GM12878 (cell line): ENCODE data around the gene GLB1L2. TPM values are rescaled to one million over a fixed set of nuclear protein-coding genes. Genes with fewer than 3 reads are reported as not detected.
A peak's percentile ranks its signal among the peaks of the same experiment; 100 is the strongest.

Experiments used
- ATAC-seq: fragments of 200-7000 bp; cut with Tn5 transposase; 3 replicates; pipeline ENCODE4 v1.9.1; 2020; ENCODE audit warnings: mild to moderate bottlenecking, moderate library complexity
- BruUV-seq: library from RNA; stranded (reverse); fragments of 400-500 nt; replicated peaks from 2 replicates; lab custom pipeline; 2021; lab: Mats Ljungman, UMichigan
- CTCF ChIA-PET: fragments of 300-600 bp; sonication (Branson Sonifier 250); formaldehyde crosslinking; extraction: SDS; loops from one replicate; lab custom pipeline; 2021; ENCODE audit warnings: inconsistent platforms; lab: Yijun Ruan, JAX
- POLR2A ChIA-PET: fragments of 350-600 bp; formaldehyde crosslinking; extraction: SDS; loops from one replicate; lab custom pipeline; 2021; ENCODE audit warnings: inconsistent platforms; lab: Charles Lee
- RAD21 ChIA-PET: fragments of 300-600 bp; sonication (Branson Sonifier 250); formaldehyde crosslinking; loops from one replicate; lab custom pipeline; 2023; ENCODE audit warnings: antibody characterized with exemption; ENCODE audit not compliant: unreplicated experiment; lab: Charles Lee
- SMC1A ChIA-PET: fragments of 300-600 bp; sonication (Branson Sonifier 250); formaldehyde crosslinking; loops from one replicate; lab custom pipeline; 2023; ENCODE audit not compliant: unreplicated experiment, uncharacterized antibody; lab: Charles Lee
- DNase-seq: peaks from one replicate; pipeline ENCODE4 v3.0.0-alpha.2; 2011; ENCODE audit warnings: low read depth, low spot score
- FAIRE-seq: peaks from 3 replicates; lab custom pipeline; 2011; peaks lifted over from hg19 to GRCh38; lab: Jason Lieb, UNC
- H2AFZ ChIP-seq: 2 replicates; pipeline ENCODE4 v1.6.0; 2011; ENCODE audit warnings: low read depth, low read length, control low read depth; ENCODE audit not compliant: control insufficient read depth
- H3K27ac ChIP-seq: 2 replicates; pipeline ENCODE4 v1.5.1; 2011; ENCODE audit warnings: control low read depth; ENCODE audit not compliant: control insufficient read depth, insufficient read depth
- H3K27me3 ChIP-seq, 2 experiments: replicated peaks in 1 of 2; 2 replicates each; pipeline versions ENCODE4 v1.6.0 to v1.6.1; 2011; ENCODE audit warnings: low read length in 1 of 2; ENCODE audit not compliant: control insufficient read depth in 2 of 2, insufficient read depth in 2 of 2
- H3K36me3 ChIP-seq, 2 experiments: 2 replicates each; pipeline ENCODE4 v1.5.1; 2011; ENCODE audit warnings: low read length in 1 of 2; ENCODE audit not compliant: control insufficient read depth in 2 of 2, insufficient read depth in 2 of 2
- H3K4me1 ChIP-seq: 2 replicates; pipeline ENCODE4 v1.6.1; 2011; ENCODE audit warnings: mild to moderate bottlenecking, low read length, moderate library complexity, mixed read lengths; ENCODE audit not compliant: control insufficient read depth, insufficient read depth
- H3K4me2 ChIP-seq: 2 replicates; pipeline ENCODE4 v1.6.0; 2011; ENCODE audit warnings: control low read depth; ENCODE audit not compliant: control insufficient read depth, insufficient read depth
- H3K4me3 ChIP-seq: fragments of 200-600 bp; sonication (generic); 2 replicates; pipeline ENCODE4 v1.5.1; 2016
- H3K79me2 ChIP-seq: 2 replicates; pipeline ENCODE4 v1.6.0; 2011; ENCODE audit warnings: low read length; ENCODE audit not compliant: control insufficient read depth, insufficient read depth
- H3K9ac ChIP-seq: 2 replicates; pipeline ENCODE4 v1.8.0; 2011; ENCODE audit warnings: low read length, control low read depth, mixed read lengths; ENCODE audit not compliant: control insufficient read depth, insufficient read depth
- H3K9me3 ChIP-seq: replicated peaks from 3 replicates; pipeline ENCODE4 v1.5.1; 2011; ENCODE audit warnings: mild to moderate bottlenecking, low read length; ENCODE audit not compliant: control insufficient read depth, insufficient read depth
- H4K20me1 ChIP-seq: 2 replicates; pipeline ENCODE4 v1.6.0; 2011; ENCODE audit not compliant: control insufficient read depth, insufficient read depth
- CREB1 ChIP-seq: IDR thresholded peaks from 2 replicates; pipeline ENCODE4 v1.6.1; 2012; ENCODE audit warnings: low read depth, mild to moderate bottlenecking, inconsistent platforms
- EED ChIP-seq: sonication (generic); IDR thresholded peaks from 2 replicates; pipeline ENCODE4 v1.6.1; 2016; ENCODE audit warnings: antibody characterized with exemption, low read depth
- FOS ChIP-seq: IDR thresholded peaks from 3 replicates; pipeline ENCODE4 v1.6.1; 2011; ENCODE audit warnings: borderline replicate concordance; ENCODE audit not compliant: insufficient read length; ENCODE audit errors: extremely low read depth
- FOXK2 ChIP-seq: fragments of 450-650 bp; IDR thresholded peaks from 2 replicates; pipeline ENCODE4 v1.6.1; 2017; ENCODE audit warnings: mild to moderate bottlenecking, moderate library complexity
- GATAD2B ChIP-seq: fragments of 450-650 bp; conservative IDR thresholded peaks from 2 replicates; pipeline ENCODE4 v1.6.1; 2017; ENCODE audit warnings: low read depth, mild to moderate bottlenecking, moderate library complexity
- IRF4 ChIP-seq: IDR thresholded peaks from 2 replicates; pipeline ENCODE4 v1.6.1; 2011; ENCODE audit warnings: low read depth, low read length
- JUNB ChIP-seq: IDR thresholded peaks from 2 replicates; pipeline ENCODE4 v1.6.1; 2016; ENCODE audit warnings: antibody characterized with exemption, mild to moderate bottlenecking
- MEF2A ChIP-seq: IDR thresholded peaks from 2 replicates; pipeline ENCODE4 v1.6.1; 2011; ENCODE audit warnings: low read depth, mild to moderate bottlenecking, low read length, moderate library complexity; ENCODE audit not compliant: insufficient read depth
- NFIC ChIP-seq: IDR thresholded peaks from 2 replicates; pipeline ENCODE4 v1.6.1; 2012; ENCODE audit warnings: low read depth, mild to moderate bottlenecking, inconsistent platforms, low read length, moderate library complexity
- PAX5 ChIP-seq: IDR thresholded peaks from 2 replicates; pipeline ENCODE4 v1.6.1; 2011; ENCODE audit warnings: low read depth, low read length, borderline replicate concordance
- POLR2A ChIP-seq: IDR thresholded peaks from 2 replicates; pipeline ENCODE4 v1.6.1; 2011; ENCODE audit warnings: low read depth, mild to moderate bottlenecking, low read length
- POU2F2 ChIP-seq: IDR thresholded peaks from 3 replicates; pipeline ENCODE4 v1.6.1; 2011; ENCODE audit warnings: low read depth, mild to moderate bottlenecking, low read length, borderline replicate concordance
- RAD21 ChIP-seq: IDR thresholded peaks from 2 replicates; pipeline ENCODE4 v1.6.1; 2011; ENCODE audit warnings: mild to moderate bottlenecking, low read depth, low read length, moderate library complexity; ENCODE audit not compliant: insufficient read depth
- RELA ChIP-seq: fragments of 450-650 bp; IDR thresholded peaks from 2 replicates; pipeline ENCODE4 v1.8.0; 2014; ENCODE audit warnings: borderline replicate concordance; ENCODE audit not compliant: partially characterized antibody
- RUNX3 ChIP-seq: IDR thresholded peaks from 2 replicates; pipeline ENCODE4 v1.6.1; 2012; ENCODE audit warnings: low read length, inconsistent platforms
- WRNIP1 ChIP-seq: IDR thresholded peaks from 2 replicates; pipeline ENCODE4 v1.6.1; 2011; ENCODE audit warnings: low read depth, low read length, improper control_type of control experiment, borderline replicate concordance
- YY1 ChIP-seq: IDR thresholded peaks from 2 replicates; pipeline ENCODE4 v1.6.1; 2011; ENCODE audit warnings: low read depth, mild to moderate bottlenecking, low read length
- ZNF622 ChIP-seq: fragments of 450-650 bp; IDR thresholded peaks from 2 replicates; pipeline ENCODE4 v1.6.1; 2017; ENCODE audit warnings: mild to moderate bottlenecking, inconsistent platforms
- WGBS: methylation state at CpG from one replicate; pipeline ENCODE4 v1.1.6; 2016; ENCODE audit warnings: low lambda C conversion rate; ENCODE audit not compliant: insufficient replicate concordance, insufficient coverage; ENCODE audit errors: missing lambda C conversion rate; 5-methylcytosine and 5-hydroxymethylcytosine counted together
- in situ Hi-C: fragments of 300-500 bp; cut with MboI; formaldehyde crosslinking; loops from 9 replicates; pipeline ENCODE4 v1.14.3; 2018; ENCODE audit warnings: mixed read lengths
- intact Hi-C: fragments of 100-400 bp; cut with micrococcal nuclease; formaldehyde crosslinking; loops from one replicate; pipeline ENCODE4 v1.14.2; 2022; ENCODE audit not compliant: unreplicated experiment
- polyA plus RNA-seq, 11 experiments: library from polyadenylated mRNA; depleted of rRNA in 4 of 11; unstranded in 6 of 11; stranded (reverse) in 5 of 11; fragments of >200 nt; fragmentation: Nextera tagmentation in 4 of 11; fragmentation: Illumina TruSeq in 1 of 11; extraction: Ambion mirVana in 4 of 11; extraction: Trizol in 1 of 11; gene quantifications; 1 replicate in 1 of 11; 2 replicates in 10 of 11; pipeline versions ENCODE4 v1.2.1 to v1.2.3, GENCODE V29; 2011 to 2016; ENCODE audit warnings: inconsistent platforms in 2 of 11, missing spikeins in 2 of 11, low read depth in 1 of 11
- total RNA-seq, 4 experiments: library from RNA; depleted of rRNA in 3 of 4; stranded (reverse); fragments of >200 nt in 3 of 4; fragmentation: Illumina TruSeq in 1 of 4; extraction: Trizol in 1 of 4; gene quantifications; 2 replicates each; pipeline versions ENCODE4 v1.2.1 to v1.2.3, GENCODE V29; 2013 to 2021
- TF ChIP-seq, protein P1 (sequence below): IDR thresholded peaks from 2 replicates; pipeline ENCODE4 v1.6.1; 2012; ENCODE audit warnings: low read depth, low read length, improper control_type of control experiment
- TF ChIP-seq, protein P2 (sequence below): IDR thresholded peaks from 2 replicates; pipeline ENCODE4 v1.6.1; 2012; ENCODE audit warnings: low read depth, low read length, improper control_type of control experiment
- TF ChIP-seq, protein P3 (sequence below): IDR thresholded peaks from 2 replicates; pipeline ENCODE4 v1.6.1; 2012; ENCODE audit warnings: improper control_type of control experiment, low read depth, low read length; ENCODE audit not compliant: insufficient replicate concordance

GLB1L2 gene
- total and polyA plus RNA-seq, 10 of the 15 experiments (the other 5 are each of a cell fraction or from before 2014, with no cell fraction given) = 0.04 to 0.85 (median 0.49) TPM

DNA sequence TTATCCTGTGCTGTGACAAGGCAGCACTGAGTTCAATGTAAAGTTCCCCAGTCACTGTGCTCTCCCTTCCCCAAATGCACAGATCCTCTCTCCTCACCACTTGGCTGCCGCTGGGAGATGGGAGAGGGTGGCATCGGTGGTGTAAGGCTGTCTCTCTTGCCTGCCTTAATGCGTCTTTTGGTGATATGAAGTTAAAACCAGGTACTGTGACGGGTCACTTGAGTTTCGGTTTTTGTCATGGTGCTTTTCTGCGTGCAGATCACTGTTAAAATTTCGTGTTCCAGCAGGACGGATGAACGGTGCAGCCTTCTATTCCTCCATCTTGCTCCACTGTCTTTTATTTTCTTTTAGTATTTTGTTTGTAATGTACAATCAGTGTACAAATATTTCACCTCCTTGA is 18.6 kb downstream of the GLB1L2 start:
- intact Hi-C loops (loop anchor here (10.0 kb wide), 1 partner anchor 146 kb away; no protein-coding TSS in a partner anchor), in situ Hi-C loops (no loop called here)
- DNase-seq = peak; percentile 37
- Histone ChIP-seq H3K27me3 (no peaks in the 10 kb centered on the region; a peak in 1 of 4 replicates), H3K4me2 (peak overlapping the region; percentile 82), H3K27ac (0 out of 2 replicates have a peak overlapping the region, but pooled peaks have one; percentile 25), H3K9me3 (no peaks in the 10 kb centered on the region), H3K4me1 (peaks cover 16% of the 10 kb centered on the region), H2AFZ (peak overlapping the region; percentile 24), H3K36me3 (no peaks in the 10 kb centered on the region), H3K4me3 (no peak overlapping the region; the same call in 1 of the 2 replicates), H4K20me1 (no peaks in the 10 kb centered on the region), H3K9ac (no peak overlapping the region), H3K79me2 (no peaks in the 10 kb centered on the region)
- ChIA-PET POLR2A (interaction anchor here (0.7 kb wide), 1 partner anchor 204 kb away, joined by 3 read pairs; no protein-coding TSS in a partner anchor), CTCF (no interaction called here), SMC1A (no interaction called here), RAD21 (no interaction called here)
- peak; percentile 91 for ATAC-seq
- no peak for FAIRE-seq
- no TSS peak for BruUV-seq
- 3% methylated on average over 9 of the region's 9 CpGs for WGBS
- TF ChIP-seq POU2F2 (peak; percentile 35; the same call in 1 of the 3 replicates), RELA (peak; percentile 15), NFIC (peak; percentile 64; the same call in 1 of the 2 replicates), EED (peak; percentile 67), PAX5 (peak; percentile 93), GATAD2B (no peak), CREB1 (peak; percentile 53; the same call in 1 of the 2 replicates), RUNX3 (peak; percentile 57), RAD21 (no peak), FOS (no peak), POLR2A (peak; percentile 42; the same call in 1 of the 2 replicates), ZNF622 (no peak), MEF2A (0 out of 2 replicates have a peak, but pooled peaks have one; percentile 21), FOXK2 (no peak), WRNIP1 (no peak), YY1 (peak; percentile 81), JUNB (peak; percentile 90), IRF4 (peak; percentile 87; the same call in 1 of the 2 replicates)
- TF ChIP-seq, protein P1, sequence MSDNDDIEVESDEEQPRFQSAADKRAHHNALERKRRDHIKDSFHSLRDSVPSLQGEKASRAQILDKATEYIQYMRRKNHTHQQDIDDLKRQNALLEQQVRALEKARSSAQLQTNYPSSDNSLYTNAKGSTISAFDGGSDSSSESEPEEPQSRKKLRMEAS = no peak
- TF ChIP-seq, protein P2, sequence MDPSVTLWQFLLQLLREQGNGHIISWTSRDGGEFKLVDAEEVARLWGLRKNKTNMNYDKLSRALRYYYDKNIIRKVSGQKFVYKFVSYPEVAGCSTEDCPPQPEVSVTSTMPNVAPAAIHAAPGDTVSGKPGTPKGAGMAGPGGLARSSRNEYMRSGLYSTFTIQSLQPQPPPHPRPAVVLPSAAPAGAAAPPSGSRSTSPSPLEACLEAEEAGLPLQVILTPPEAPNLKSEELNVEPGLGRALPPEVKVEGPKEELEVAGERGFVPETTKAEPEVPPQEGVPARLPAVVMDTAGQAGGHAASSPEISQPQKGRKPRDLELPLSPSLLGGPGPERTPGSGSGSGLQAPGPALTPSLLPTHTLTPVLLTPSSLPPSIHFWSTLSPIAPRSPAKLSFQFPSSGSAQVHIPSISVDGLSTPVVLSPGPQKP = no peak
- TF ChIP-seq, protein P3, sequence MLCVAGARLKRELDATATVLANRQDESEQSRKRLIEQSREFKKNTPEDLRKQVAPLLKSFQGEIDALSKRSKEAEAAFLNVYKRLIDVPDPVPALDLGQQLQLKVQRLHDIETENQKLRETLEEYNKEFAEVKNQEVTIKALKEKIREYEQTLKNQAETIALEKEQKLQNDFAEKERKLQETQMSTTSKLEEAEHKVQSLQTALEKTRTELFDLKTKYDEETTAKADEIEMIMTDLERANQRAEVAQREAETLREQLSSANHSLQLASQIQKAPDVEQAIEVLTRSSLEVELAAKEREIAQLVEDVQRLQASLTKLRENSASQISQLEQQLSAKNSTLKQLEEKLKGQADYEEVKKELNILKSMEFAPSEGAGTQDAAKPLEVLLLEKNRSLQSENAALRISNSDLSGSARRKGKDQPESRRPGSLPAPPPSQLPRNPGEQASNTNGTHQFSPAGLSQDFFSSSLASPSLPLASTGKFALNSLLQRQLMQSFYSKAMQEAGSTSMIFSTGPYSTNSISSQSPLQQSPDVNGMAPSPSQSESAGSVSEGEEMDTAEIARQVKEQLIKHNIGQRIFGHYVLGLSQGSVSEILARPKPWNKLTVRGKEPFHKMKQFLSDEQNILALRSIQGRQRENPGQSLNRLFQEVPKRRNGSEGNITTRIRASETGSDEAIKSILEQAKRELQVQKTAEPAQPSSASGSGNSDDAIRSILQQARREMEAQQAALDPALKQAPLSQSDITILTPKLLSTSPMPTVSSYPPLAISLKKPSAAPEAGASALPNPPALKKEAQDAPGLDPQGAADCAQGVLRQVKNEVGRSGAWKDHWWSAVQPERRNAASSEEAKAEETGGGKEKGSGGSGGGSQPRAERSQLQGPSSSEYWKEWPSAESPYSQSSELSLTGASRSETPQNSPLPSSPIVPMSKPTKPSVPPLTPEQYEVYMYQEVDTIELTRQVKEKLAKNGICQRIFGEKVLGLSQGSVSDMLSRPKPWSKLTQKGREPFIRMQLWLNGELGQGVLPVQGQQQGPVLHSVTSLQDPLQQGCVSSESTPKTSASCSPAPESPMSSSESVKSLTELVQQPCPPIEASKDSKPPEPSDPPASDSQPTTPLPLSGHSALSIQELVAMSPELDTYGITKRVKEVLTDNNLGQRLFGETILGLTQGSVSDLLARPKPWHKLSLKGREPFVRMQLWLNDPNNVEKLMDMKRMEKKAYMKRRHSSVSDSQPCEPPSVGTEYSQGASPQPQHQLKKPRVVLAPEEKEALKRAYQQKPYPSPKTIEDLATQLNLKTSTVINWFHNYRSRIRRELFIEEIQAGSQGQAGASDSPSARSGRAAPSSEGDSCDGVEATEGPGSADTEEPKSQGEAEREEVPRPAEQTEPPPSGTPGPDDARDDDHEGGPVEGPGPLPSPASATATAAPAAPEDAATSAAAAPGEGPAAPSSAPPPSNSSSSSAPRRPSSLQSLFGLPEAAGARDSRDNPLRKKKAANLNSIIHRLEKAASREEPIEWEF = no peak
